OCI-LY1 (cell line): ENCODE results near the gene C1orf216.

Source experiments
- EZH2 ChIP-seq: fragments of 200-600 bp; sonication (generic), shearing (Covaris generic); IDR thresholded peaks from 2 replicates; pipeline ENCODE4 v1.8.0; 2017; ENCODE audit warnings: borderline replicate concordance, mixed run types, mild to moderate bottlenecking, antibody characterized with exemption, low read length, moderate library complexity, mixed read lengths
- TF ChIP-seq, protein P1 (sequence below): fragments of 200-600 bp; sonication (generic), shearing (Covaris generic); IDR thresholded peaks from 2 replicates; pipeline ENCODE4 v1.5.1; 2017; ENCODE audit warnings: mild to moderate bottlenecking, antibody characterized with exemption, low read length, moderate library complexity, mixed read lengths

DNA sequence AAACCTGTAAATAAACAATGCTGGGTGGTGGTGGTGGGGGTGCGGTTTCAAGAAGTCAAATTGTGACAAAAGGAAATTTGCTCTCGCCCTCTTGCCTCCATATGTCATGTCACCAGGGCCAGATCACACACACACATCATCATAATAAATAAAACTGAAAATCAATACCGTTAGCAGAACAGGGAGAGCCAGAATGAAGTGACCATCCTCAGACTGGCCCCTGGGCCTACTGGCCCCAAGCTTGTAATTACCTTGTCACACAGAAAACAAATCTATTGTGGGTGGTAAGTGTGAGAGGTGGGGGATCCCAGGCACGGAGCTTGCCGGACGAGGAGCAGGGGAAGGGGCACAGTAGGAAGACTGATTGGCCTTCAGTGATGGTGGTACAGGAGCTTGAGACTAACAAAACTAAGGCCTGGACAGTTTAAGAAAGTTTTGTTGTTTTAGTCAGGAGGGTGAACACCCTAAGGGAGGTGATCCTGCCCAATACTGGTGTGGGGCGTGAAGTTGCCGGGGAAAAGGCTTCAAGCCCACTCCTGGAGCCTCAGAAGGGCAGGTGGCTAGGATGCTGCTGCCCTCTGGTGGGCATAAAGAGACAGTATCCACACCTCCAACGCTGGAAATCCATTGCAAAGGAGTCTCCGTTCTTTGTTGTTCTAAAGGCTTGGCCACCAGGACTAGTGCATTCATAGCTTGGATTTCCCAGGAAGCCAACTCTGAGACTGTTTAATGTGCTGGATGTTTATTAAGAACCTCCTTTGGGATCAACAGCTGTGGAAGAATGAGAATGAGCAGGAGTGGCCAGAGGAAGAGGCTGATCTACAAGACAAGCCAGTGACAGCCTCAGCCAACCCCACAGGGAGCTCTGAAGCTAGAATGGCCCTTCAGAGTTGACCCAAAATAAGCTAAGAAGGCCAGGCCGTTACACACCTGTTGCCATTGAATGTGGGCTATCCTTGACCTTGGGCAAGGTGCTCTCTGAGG lies 8.1 kb upstream of the C1orf216 start:
- TF ChIP-seq, protein P1, sequence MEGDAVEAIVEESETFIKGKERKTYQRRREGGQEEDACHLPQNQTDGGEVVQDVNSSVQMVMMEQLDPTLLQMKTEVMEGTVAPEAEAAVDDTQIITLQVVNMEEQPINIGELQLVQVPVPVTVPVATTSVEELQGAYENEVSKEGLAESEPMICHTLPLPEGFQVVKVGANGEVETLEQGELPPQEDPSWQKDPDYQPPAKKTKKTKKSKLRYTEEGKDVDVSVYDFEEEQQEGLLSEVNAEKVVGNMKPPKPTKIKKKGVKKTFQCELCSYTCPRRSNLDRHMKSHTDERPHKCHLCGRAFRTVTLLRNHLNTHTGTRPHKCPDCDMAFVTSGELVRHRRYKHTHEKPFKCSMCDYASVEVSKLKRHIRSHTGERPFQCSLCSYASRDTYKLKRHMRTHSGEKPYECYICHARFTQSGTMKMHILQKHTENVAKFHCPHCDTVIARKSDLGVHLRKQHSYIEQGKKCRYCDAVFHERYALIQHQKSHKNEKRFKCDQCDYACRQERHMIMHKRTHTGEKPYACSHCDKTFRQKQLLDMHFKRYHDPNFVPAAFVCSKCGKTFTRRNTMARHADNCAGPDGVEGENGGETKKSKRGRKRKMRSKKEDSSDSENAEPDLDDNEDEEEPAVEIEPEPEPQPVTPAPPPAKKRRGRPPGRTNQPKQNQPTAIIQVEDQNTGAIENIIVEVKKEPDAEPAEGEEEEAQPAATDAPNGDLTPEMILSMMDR: peak; percentile 76
- no peak for TF ChIP-seq EZH2
